ENCODE data around the gene MFSD11. TPM values are rescaled to one million over a fixed set of nuclear protein-coding genes. Genes with fewer than 3 reads are reported as not detected.

MFSD11 gene
- polyA plus RNA-seq, 1 donor from 2014 or later: 36.1 TPM

- Histone ChIP-seq H2AFZ (ENCODE audit: low read depth, low read length) (no peak overlapping the region), H3K9me2 (ENCODE audit: insufficient read depth, low read length) (no peaks in the 10 kb centered on the region), H3F3A (ENCODE audit: insufficient read depth, low read length, poor library complexity, severe bottlenecking) (no peaks in the 10 kb centered on the region), H3K4me2 (ENCODE audit: low read length) (no peak overlapping the region), H3K27ac (ENCODE audit: low read length) (no peak overlapping the region), H3K36me3 (ENCODE audit: insufficient read depth, low read length) (no peaks in the 10 kb centered on the region), H3K9me3 (ENCODE audit: low read length) (no peaks in the 10 kb centered on the region), H3K79me2 (replicated peaks; ENCODE audit: insufficient read depth, low read length) (no peaks in the 10 kb centered on the region), H3K4me3 (ENCODE audit: low read length) (no peak overlapping the region), H3K27me3 (ENCODE audit: insufficient read depth, low read depth, low read length) (no peaks in the 10 kb centered on the region), H4K20me1 (ENCODE audit: insufficient read depth) (no peaks in the 10 kb centered on the region), H3K9ac (ENCODE audit: low read length) (no peak overlapping the region)
- TF ChIP-seq RAD21 (conservative IDR thresholded peaks at IDR 0.05): no peak
- TF ChIP-seq SMC3 (conservative IDR thresholded peaks at IDR 0.05; ENCODE audit: poor library complexity): no peak
- no peak for TF ChIP-seq EZH2 (IDR thresholded peaks at IDR 0.05; ENCODE audit: borderline replicate concordance, insufficient read depth, low read length, poor library complexity, severe bottlenecking)
- no peak for TF ChIP-seq EP300 (conservative IDR thresholded peaks at IDR 0.05; ENCODE audit: poor library complexity, severe bottlenecking)
- no peak for TF ChIP-seq CTCF (IDR thresholded peaks at IDR 0.05; ENCODE audit: poor library complexity, severe bottlenecking)
- no peak for TF ChIP-seq REST (IDR thresholded peaks at IDR 0.05; ENCODE audit: borderline replicate concordance)
- no peak for TF ChIP-seq MXI1 (conservative IDR thresholded peaks at IDR 0.05; ENCODE audit: poor library complexity, severe bottlenecking)
- no peak for TF ChIP-seq TAF1 (IDR thresholded peaks at IDR 0.05; ENCODE audit: low read depth)
- TF ChIP-seq POLR2AphosphoS5 (IDR thresholded peaks at IDR 0.05): no peak
Measured at GRCh38 chr17:76781056-76781982, 43.4 kb downstream of the MFSD11 start.

- no peak overlapping the region for H2AFZ ChIP-seq (ENCODE audit: low read depth, low read length)
- H3K27me3 ChIP-seq (ENCODE audit: insufficient read depth, low read depth, low read length): no peaks in the 10 kb centered on the region
- H3K4me3 ChIP-seq (ENCODE audit: low read length): no peak overlapping the region
- no peak overlapping the region for H3K9ac ChIP-seq (ENCODE audit: low read length)
- TF ChIP-seq EZH2 (IDR thresholded peaks at IDR 0.05; ENCODE audit: borderline replicate concordance, insufficient read depth, low read length, poor library complexity, severe bottlenecking) (no peak), CTCF (IDR thresholded peaks at IDR 0.05; ENCODE audit: poor library complexity, severe bottlenecking) (no peak), EP300 (conservative IDR thresholded peaks at IDR 0.05; ENCODE audit: poor library complexity, severe bottlenecking) (no peak)
- H3K36me3 ChIP-seq (ENCODE audit: insufficient read depth, low read length): no peaks in the 10 kb centered on the region
- H3K9me3 ChIP-seq (ENCODE audit: low read length): no peaks in the 10 kb centered on the region
- H3K27ac ChIP-seq (ENCODE audit: low read length): no peak overlapping the region
- H4K20me1 ChIP-seq (ENCODE audit: insufficient read depth): no peaks in the 10 kb centered on the region
- H3K9me2 ChIP-seq (ENCODE audit: insufficient read depth, low read length): no peaks in the 10 kb centered on the region
- no peaks in the 10 kb centered on the region for H3K79me2 ChIP-seq (replicated peaks; ENCODE audit: insufficient read depth, low read length)
- no peaks in the 10 kb centered on the region for H3F3A ChIP-seq (ENCODE audit: insufficient read depth, low read length, poor library complexity, severe bottlenecking)
- no peak overlapping the region for H3K4me2 ChIP-seq (ENCODE audit: low read length)
Measured at GRCh38 chr17:76783146-76783545, 45.2 kb downstream of the MFSD11 start.

Data from neural cell (in vitro differentiated cells).